Measurements from ENCODE around the gene SLC26A1. TPM values are rescaled to one million over a fixed set of nuclear protein-coding genes. Genes with fewer than 3 reads are reported as not detected.
"Not testable (repeated sequence)": the region's sequence is repeated elsewhere in the genome, so short reads cannot be mapped to it uniquely, and the experiment has no call there.

SLC26A1 gene
- total RNA-seq, 2 donors from 2014 or later, result 1.6 to 2.0 TPM

DNA sequence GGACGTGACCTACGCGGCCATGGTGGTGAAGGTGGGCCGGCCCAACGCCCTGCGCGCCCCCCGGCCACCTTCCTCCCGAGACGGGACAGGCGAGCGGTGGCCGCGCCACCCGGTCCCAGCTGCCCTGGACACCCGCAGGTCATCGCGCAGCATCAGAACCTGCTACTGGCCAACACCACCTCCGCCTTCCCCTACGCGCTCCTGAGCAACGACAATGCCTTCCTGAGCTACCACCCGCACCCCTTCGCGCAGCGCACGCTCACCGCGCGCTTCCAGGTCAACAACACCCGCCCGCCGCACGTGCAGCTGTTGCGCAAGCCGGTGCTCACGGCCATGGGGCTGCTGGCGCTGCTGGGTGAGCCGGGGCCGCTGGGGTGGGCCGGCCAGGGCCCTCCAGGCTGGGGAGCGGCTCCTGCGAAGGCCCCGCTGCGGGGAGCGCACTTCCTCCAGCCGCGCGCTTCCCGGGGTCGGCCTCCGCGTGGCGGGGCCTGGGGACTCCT lies 9.0 kb upstream of the SLC26A1 start:
- DNase-seq (no peak), ATAC-seq (peak; percentile 56)
- intact Hi-C loops (cut with DNase I, micrococcal nuclease), result no loop called here

DNA sequence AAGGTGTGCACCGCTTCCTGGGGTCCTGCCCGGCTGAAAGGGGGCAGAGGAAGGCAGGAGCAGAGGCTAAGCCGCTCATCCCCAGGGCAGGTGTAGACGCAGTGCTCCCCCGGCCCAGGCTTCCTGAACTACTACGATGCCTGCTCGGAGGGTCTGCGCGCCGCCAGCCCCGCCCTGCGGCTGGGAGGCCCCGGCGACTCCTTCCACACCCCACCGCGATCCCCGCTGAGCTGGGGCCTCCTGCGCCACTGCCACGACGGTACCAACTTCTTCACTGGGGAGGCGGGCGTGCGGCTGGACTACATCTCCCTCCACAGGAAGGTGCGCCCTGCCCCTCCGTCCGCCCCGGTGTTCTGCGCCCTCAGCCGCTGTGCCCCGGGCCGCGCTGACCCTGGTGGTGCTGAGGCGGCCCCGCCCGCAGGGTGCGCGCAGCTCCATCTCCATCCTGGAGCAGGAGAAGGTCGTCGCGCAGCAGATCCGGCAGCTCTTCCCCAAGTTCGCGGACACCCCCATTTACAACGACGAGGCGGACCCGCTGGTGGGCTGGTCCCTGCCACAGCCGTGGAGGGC lies 8.4 kb upstream of the SLC26A1 start:
- DNase-seq, result no peak
- no peak for ATAC-seq
- intact Hi-C loops (cut with DNase I, micrococcal nuclease), result no loop called here

DNA sequence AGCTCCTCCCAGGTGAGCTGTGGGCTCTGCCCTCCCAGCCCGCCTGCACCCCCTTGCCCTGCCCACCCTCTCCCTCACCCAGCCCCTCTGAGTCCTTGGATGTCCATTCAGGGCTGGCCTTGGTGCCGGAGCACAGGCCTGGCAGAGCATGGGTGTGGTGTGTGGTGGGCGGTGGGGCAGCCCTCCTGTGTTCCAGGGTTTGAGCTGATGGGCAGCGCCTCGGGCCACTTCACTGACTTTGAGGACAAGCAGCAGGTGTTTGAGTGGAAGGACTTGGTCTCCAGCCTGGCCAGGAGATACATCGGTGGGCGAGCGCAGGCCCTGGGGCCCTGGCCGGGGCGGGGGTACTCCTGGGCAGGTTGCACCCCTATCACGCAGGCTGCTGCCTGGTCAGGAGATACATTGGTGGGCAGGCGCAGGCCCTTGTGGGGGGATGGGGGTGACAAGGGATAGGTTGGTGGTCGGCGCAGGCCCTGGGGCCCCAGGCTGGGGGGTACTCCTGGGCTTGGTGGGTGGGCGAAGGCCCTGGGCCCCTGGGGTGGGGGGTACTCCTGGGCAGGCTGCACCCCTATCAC lies 7.6 kb upstream of the SLC26A1 start:
- DNase-seq (peak in 1 of 2 donors; percentile 5), ATAC-seq (no peak)
- intact Hi-C loops (cut with DNase I, micrococcal nuclease), result no loop called here

DNA sequence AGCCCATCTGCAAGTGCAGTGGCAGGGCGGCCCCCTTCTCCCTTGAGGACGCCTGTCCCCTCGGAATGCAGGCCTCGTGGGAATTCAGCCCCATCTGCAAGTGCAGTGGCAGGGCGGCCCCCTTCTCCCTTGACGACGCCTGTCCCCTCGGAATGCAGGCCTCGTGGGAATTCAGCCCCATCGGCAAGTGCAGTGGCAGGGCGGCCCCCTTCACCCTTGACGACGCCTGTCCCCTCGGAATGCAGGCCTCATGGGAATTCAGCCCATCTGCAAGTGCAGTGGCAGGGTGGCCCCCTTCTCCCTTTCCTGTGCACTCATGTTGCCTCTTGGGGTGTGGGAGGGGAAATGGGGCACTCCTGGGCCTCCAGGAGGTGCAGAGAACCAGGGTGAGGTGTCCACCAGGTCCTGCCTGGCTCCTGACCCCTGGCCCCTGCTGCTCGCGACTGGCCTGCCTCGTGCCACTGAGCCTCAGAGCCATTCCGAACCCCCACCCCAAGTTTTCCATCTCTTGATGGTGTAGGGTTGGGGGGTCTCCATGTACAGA lies 6.8 kb upstream of the SLC26A1 start:
- intact Hi-C loops (cut with DNase I, micrococcal nuclease), result no loop called here
- ATAC-seq, result no peak
- DNase-seq, result no peak

DNA sequence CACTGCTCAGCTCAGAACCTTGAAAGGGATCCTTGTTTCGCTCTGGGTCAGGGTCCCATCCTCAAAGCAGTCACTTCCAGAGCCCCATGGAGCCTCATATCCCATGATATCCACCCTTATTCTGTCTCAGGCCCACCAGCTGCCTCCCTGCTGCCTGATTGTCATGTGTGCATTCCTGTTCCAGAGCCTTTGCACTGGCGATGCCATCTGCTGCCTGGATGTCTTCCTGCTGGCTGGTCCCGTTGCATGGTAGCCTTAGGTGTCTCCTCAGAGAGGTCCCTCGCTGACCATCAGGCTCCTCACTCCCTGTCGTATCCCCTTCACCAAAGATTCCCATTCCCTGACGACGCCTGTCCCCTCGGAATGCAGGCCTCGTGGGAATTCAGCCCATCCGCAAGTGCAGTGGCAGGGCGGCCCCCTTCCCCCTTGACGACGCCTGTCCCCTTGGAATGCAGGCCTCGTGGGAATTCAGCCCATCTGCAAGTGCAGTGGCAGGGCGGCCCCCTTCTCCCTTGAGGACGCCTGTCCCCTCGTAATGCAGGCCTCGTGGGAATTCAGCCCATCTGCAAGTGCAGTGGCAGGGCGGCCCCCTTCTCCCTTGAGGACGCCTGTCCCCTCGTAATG lies 6.1 kb upstream of the SLC26A1 start:
- DNase-seq; ATAC-seq; intact Hi-C loops (cut with DNase I, micrococcal nuclease): not testable (repeated sequence)

DNA sequence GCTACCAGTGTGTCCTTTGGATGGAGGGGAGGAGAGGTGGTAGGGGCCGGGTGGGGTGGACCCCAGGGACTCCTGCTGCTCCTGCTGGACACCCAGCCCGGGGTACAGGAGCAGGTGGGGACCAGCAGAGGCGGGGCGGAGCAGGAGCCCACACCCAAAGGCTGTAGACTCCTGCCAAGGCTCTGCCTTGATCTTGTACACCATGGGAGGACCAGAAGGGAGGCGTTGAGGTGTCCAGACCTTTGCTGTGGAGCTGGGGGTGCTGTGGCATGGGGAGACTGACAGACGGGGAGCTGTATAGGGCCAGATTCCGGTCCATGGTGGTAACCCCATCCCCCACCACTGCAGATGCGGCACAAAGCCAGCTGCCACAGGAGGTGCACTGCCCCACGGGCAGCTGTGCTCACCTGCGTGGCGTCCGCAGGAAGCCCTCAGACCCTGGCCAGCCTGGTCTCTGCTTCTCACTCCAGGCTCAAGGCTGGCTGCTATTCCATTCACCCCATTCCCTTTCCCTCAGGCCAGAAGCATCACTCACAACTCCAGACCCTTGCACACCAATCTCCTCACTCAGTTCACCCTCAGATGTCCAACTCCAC lies 5.0 kb upstream of the SLC26A1 start:
- DNase-seq (no peak), ATAC-seq (no peak)
- intact Hi-C loops (cut with DNase I, micrococcal nuclease), result no loop called here

DNA sequence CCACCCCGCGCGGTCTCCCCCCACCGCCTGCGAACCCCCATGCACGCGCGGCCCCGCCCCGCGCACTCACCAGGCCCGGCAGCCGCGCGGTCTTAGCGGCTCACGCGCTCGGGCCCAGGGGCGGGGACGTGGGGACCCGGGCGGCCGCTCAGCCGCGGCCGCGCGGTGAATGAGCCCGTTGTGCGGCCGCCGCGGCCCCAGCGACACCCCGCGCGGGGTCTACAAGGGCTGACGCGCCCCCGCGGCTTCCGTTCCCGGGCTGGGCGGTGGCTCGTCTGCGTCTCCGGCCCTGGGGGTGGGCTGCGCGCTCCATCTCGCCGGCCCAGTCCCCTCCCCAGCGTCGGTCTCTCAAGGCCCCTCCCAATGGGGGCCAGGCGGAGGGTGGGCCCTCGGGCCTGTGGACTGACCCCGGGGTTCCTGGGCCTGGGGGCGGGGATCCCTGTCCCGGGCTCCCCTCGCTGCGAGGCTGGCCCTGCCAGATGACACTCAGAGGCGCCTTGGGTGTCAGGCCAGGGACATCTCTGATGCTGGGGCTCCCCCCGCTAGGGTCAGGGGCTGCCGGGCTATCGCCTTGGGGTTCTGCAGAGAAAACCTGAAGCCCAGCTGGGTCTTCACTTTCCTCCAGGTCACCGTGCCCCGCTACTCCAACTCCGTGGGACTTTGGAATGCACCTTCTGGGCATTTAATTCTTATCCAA lies 4.3 kb upstream of the SLC26A1 start:
- no peak for DNase-seq
- no peak for ATAC-seq
- intact Hi-C loops (cut with DNase I, micrococcal nuclease), result no loop called here

DNA sequence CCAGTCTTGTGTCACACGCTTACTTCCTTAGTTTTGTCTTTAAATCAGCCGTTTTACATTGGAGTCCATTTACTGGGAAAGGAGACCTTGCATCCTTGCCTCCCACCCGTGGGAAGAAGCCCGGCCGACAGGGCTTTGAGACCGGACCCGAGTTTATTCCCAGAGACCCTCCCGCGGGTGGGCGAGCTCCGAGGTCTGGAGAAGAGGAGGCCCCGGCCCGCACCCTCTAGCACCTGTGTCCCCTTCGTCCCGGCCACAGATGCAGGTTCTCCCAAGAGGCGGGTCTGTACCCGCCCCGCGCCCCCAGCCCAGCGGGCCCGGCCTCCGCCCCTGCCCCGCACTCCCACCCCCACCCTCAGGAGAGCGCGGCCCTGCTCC lies 3.8 kb upstream of the SLC26A1 start:
- intact Hi-C loops (cut with DNase I, micrococcal nuclease), result no loop called here
- DNase-seq (no peak), ATAC-seq (no peak)

DNA sequence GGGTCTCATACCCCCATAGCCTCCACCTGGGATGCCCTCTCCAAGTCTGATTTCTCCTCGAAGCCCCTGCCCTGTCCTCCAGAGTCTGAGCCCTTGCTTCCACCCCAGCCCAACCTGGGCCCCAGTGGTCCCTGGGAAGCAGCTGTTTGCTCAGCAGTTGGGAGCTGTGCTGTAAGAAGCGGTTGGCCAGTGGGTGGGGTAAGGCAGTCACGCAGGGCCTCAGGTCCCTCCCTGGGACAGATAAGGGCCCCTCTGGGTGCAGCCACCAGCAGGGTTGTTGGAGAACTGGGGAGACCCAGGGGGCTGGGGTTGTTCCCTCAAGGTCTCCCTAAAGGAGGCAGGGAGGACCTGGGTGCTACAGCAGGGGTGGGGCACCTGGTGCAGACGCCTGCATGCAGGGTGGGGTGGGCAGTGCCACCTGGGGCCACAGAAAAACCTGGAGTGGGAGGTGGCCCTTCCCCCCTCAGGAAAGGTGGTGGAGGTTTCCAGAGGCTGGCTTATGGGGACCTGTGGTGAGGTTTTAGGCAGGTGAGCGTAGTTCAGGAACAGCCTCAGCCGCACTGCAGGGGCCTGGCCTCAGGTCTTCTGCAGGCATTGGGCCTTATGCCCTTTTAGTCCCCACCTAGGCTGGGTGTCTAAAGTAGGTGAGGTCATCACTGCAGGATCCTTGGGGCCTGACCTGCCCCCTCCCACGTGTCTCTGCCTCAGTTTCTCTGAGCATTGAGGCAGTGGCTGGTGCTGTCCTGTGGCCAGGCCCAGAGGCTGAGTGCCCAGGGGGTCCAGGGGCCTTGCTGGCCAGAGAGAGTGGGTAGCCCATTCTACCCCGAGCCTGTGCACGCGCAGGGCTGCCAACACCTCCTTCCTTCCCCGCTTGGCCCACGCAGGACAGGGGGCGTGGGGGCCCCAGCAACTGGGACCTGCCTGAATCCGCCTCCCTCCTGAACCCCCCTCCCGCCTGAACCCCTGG lies 3.1 kb upstream of the SLC26A1 start:
- intact Hi-C loops (cut with DNase I, micrococcal nuclease), result no loop called here
- DNase-seq, result no peak
- no peak for ATAC-seq

DNA sequence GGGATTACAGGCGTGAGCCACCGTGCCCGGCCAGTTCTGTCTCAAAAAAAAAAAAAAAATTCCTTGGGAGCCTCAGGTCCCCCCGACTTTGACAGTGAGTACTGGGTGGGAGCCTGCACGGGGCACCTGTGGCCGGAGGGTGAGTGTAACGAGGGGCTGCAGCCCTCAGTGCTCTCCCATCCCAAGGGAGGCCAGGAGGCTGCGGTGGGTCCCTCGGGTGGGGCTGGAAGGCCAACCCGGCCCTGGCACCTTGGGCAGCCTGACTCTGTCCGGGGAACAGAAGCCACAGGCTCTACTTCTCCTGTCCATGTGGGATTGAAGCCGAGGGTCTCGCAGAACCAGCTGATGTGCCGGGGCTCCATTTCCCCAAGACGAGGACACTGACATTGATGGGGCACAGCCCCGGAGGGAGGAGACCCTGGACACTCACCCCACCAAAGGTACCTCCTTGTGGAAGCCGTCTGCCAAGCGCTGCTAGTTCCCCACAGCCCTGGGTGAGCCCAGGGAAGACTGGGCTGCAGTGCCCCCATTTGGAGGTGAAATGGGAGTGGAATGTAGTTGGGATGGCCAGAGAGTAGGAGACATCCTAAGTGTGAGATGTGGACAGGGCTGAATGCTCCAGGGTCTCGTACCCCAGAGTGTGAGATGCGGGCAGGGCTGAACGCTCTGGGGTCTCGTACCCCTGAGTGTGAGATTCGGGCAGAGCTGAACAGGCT lies 2.3 kb upstream of the SLC26A1 start:
- DNase-seq, result no peak
- ATAC-seq, result no peak
- intact Hi-C loops (cut with DNase I, micrococcal nuclease), result no loop called here

DNA sequence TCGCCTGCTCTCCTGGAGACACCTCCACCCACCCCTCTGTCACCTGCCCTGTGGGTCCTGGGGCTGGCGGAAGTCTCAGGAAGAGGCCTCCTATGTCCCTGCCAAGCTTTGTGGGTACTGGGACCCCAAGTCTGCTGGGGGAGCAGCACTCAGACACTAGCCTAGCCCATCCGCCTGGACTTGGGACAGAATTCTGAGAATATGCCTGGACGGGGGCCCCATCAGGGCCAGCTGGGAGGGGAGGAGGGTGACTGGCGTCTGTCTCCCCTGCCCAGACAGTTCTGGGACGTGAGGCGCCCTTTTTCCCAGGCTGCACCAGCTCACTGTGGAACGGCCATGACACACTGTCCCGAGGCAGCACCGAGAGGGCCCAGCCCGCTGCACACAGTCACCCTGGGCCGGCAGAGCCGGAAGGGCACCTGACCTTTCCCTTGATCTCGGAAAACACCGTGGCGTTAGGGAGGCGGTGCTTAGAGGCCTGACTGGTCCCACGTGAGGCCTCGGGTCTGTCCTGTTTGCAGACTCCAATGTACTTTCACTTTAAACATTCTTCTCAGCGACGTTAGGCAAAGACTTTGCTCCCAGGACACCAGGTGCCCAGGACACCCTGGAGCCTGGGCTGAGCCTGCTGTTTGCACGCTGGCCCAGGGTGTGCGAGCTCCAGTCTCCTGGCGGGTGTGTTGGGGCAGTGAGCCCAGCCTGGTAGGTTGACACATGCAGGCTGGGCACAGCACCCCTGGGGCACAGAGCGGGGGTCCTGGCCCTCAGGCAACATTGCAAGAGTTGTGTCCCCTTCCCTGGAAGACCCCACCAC lies 700 bp downstream of the SLC26A1 start:
- peak; percentile 84 to 92 for DNase-seq
- intact Hi-C loops (cut with DNase I, micrococcal nuclease), result no loop called here
- ATAC-seq, result peak; percentile 82

DNA sequence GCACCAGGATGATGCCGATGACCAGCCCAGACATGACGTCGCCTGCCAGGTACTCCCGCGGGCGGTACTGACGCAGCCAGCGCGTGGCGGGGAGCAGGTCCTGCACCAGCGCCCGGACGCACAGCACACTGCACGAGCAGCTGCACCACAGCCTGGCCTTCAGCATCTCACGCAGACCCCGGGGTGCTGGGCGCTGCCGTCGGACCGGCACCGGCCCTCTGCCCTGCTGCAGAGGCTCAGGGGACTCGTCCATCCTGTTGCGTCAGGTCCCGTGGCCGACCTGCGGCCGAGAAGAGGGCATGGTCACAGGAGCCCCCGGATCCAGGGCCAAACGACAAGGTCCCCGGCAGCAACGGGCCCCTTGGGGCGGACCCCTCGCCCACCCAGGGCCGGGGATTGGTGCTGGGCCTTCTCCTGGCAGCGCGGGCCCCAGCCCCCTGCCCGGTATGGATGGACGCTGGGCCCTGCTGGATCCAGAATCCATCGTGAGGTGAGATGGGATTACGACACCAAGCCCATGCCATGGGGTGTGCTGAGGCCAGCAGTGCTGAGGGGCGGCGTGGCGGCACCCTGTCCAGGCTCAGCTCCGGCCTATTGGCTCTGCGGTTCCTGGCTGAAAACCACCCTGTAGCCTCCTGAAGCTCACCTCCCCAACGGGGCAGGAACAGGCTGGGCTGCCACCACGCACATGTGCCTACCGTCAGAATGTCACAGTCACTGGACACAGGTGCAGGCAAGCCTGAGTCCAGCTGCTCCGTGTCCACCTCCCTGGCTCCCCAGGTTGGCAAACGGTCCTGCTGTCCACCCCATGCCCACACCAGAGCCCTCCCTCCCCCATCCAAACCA lies 1.5 kb downstream of the SLC26A1 start:
- no peak for DNase-seq
- no peak for ATAC-seq

DNA sequence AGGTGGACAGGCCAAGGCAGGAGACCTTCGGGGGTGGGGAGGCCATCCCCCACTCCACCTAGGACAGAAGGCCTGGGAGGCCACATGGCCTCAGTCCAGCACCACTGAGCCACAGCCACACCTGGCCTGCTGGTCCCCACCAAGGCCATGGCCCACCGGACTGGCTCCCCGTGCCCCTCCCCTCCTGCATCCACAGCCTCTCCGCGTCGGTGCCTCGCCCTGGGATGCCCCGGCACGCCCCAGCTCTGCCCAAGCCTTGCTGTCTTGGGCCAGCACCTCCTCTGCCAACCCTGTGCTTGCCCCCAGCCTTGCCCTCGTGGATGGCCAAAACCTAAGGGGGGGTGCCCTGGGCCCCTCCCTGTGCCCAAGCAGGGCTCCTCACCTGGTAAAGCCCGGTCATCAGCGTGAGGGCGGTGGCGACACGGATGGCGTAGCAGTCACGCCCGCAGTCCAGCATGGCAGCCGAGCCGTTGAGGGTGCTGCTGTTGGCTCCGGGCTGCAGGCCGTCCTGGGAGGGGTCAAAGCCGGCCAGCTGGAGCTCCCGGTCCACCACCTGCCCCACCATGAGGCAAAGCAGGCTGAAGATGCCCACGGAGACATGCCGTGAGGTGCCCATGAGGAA lies 2.3 kb downstream of the SLC26A1 start:
- no peak for ATAC-seq
- intact Hi-C loops (cut with DNase I, micrococcal nuclease), result no loop called here
- no peak for DNase-seq

More for the DNA sequence above, 1.5 kb downstream of the SLC26A1 start:
- intact Hi-C loops (cut with DNase I, micrococcal nuclease), result no loop called here

DNA sequence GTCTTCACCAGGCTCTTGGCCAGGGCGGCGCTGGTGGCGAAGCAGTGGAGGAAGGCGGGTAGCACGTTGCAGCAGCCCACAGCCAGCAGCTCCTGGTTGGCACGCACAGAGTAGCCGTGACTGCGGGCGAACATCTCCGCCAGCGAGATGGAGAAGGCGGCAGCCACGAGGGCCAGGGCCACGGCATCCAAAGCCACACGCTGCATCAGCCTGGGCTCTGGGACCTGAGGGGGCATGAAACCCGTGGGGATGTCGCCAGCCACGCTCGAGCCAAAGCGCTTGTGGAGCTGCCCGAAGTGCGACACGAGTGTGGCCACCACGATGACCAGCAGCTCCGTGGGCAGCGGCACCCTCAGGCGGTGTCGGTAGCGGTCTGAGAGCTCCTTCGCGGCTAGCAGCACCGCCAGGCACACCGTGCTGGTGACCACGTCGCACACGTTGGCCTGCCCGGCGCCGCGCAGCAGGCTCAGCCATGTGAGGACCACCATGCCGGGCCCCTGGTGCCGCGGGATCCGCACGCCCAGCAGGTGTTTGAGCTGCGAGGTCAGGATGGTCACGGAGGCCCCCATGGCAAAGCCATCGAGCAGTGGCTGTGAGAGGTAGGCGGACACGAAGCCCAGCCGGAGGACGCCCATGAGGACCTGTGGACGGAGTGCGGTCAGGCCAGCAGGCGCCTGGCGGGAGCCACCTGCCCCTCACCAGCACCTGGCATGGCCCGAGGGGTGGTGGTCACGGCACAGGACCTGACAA lies 3.3 kb downstream of the SLC26A1 start:
- ATAC-seq (no peak), DNase-seq (no peak)
- intact Hi-C loops (cut with DNase I, micrococcal nuclease), result no loop called here
